IPS-20b (cell line): ENCODE measurements around the gene ANO4.
"Not testable (repeated sequence)": the region's sequence is repeated elsewhere in the genome, so short reads cannot be mapped to it uniquely, and the experiment has no call there.

ENCODE experiments used
- H3K27ac ChIP-seq: one replicate; pipeline ENCODE4 v1.5.1; 2013; ENCODE audit warnings: low read length
- H3K27me3 ChIP-seq: 2 replicates; pipeline ENCODE4 v1.6.1; 2013; ENCODE audit warnings: mild to moderate bottlenecking, low read length, inconsistent platforms; ENCODE audit not compliant: insufficient read depth
- H3K36me3 ChIP-seq: 2 replicates; pipeline ENCODE4 v1.6.1; 2013; ENCODE audit warnings: low read depth, mild to moderate bottlenecking, inconsistent platforms, low read length, moderate library complexity; ENCODE audit not compliant: insufficient read depth
- H3K4me1 ChIP-seq: 2 replicates; pipeline ENCODE4 v1.6.1; 2013; ENCODE audit warnings: mild to moderate bottlenecking, control low read depth, inconsistent platforms, low read length, moderate library complexity; ENCODE audit not compliant: insufficient read depth
- H3K4me3 ChIP-seq: 2 replicates; pipeline ENCODE4 v1.5.1; 2013; ENCODE audit warnings: mild to moderate bottlenecking, low read length, inconsistent platforms
- H3K9ac ChIP-seq: 2 replicates; pipeline ENCODE4 v1.6.1; 2013; ENCODE audit warnings: low read depth, mild to moderate bottlenecking, inconsistent platforms, low read length, moderate library complexity
- H3K9me3 ChIP-seq: 2 replicates; pipeline ENCODE4 v1.6.1; 2013; ENCODE audit warnings: mild to moderate bottlenecking, low read depth, low read length, inconsistent platforms; ENCODE audit not compliant: insufficient read depth

Gene ANO4

DNA sequence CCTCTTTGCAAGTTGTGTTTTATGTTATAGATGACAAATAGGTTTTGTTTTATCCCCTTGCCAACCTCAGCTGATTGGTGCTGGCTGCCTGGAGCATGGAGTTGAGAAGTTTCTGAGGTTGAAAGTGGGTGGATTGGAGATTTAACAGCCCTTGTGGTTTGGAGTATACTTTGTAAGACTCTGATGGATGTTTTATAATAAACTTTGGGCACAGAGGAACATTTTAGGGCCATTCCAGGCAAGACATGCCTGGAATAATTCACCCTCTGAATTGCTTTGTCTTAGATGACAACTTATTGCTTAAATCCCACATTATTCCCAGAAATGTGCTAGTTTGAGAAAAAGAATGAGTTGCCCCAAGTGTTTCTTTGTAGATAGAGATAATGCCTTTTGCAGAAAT is 256.6 kb downstream of the ANO4 start:
- H3K9me3 ChIP-seq = no peaks in the 10 kb centered on the region
- no peak overlapping the region for H3K9ac ChIP-seq
- no peaks in the 10 kb centered on the region for H3K36me3 ChIP-seq
- no peak overlapping the region for H3K27ac ChIP-seq
- no peak overlapping the region for H3K4me3 ChIP-seq
- H3K4me1 ChIP-seq = no peaks in the 10 kb centered on the region
- no peaks in the 10 kb centered on the region for H3K27me3 ChIP-seq

DNA sequence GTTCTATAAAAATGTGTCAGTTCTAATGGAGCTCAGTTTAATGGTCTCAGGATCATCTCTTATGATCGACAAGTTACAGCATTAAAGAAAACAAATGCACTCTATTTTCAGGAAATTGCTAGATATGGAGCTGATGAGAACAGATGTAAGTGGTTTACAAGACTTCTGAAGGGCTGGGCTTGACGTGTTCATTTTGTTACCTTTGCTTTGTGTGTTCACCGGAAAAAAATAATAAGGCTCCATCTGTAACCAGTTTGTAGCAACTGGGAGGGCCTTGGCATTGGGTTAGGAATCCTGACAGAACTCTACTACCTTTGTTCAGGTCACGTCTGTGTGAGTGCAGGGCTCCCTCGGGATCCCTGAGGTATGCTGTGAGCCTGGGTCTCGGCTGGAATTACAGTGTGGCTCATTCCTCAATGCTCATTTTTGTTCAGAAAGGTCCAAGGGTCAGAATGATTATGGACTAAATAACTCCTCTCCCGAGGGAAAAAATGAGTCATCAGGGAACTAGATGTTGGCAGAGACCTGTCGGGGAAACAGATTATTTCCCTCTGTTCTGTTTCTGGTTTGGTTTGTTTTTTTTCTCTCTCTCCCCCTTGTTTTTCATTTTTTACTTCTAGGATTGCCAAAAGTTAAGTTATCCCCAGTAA is 257.4 kb downstream of the ANO4 start:
- no peaks in the 10 kb centered on the region for H3K27me3 ChIP-seq
- H3K36me3 ChIP-seq = no peaks in the 10 kb centered on the region
- no peak overlapping the region for H3K27ac ChIP-seq
- no peak overlapping the region for H3K4me3 ChIP-seq
- H3K9me3 ChIP-seq = no peaks in the 10 kb centered on the region
- H3K4me1 ChIP-seq = no peaks in the 10 kb centered on the region
- no peak overlapping the region for H3K9ac ChIP-seq

DNA sequence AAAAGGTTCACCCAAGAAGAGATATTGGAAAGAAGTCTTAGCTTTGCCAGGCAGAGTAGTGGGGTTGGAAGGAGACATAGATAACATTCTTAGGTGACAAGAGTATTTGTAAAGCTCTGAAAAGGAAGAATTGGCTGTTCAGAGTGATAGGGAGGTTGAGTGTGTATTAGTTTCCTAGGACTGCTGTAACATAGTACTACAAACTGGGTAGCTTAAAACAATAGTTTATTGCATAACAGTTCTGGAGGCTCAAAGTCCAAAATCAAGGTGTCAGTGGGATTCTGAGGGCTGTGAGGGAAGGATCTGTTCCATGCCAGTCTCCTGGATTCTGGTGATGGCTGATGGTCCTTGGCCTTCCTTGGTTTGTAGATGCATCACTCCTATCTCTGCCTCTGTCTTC is 258.6 kb downstream of the ANO4 start:
- H3K4me3 ChIP-seq = no peak overlapping the region
- H3K9ac ChIP-seq = no peak overlapping the region
- no peaks in the 10 kb centered on the region for H3K9me3 ChIP-seq
- no peaks in the 10 kb centered on the region for H3K27me3 ChIP-seq
- H3K4me1 ChIP-seq = no peaks in the 10 kb centered on the region
- no peak overlapping the region for H3K27ac ChIP-seq
- no peaks in the 10 kb centered on the region for H3K36me3 ChIP-seq

DNA sequence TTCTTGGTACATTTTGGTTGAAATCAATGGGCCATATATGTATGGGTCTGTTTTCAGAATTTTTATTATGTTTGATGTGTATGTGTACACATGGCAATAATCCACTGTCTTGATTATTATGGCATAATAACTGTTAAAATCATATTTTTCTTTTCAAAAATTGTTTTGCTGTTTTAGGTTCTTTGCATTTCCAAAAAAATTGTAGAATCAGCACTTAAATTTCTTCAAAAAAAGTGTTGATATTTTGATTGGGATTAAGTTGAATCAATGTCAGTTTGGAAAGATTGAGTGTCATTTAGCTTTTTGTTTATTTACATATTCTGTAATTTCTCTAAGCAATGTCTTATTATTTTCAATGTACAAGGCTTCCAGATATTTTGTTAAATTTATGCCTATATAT is 261.4 kb downstream of the ANO4 start:
- H3K9ac ChIP-seq = no peak overlapping the region
- no peaks in the 10 kb centered on the region for H3K27me3 ChIP-seq
- no peak overlapping the region for H3K27ac ChIP-seq
- H3K36me3 ChIP-seq = no peaks in the 10 kb centered on the region
- no peaks in the 10 kb centered on the region for H3K4me1 ChIP-seq
- H3K4me3 ChIP-seq = no peak overlapping the region
- H3K9me3 ChIP-seq = no peaks in the 10 kb centered on the region

DNA sequence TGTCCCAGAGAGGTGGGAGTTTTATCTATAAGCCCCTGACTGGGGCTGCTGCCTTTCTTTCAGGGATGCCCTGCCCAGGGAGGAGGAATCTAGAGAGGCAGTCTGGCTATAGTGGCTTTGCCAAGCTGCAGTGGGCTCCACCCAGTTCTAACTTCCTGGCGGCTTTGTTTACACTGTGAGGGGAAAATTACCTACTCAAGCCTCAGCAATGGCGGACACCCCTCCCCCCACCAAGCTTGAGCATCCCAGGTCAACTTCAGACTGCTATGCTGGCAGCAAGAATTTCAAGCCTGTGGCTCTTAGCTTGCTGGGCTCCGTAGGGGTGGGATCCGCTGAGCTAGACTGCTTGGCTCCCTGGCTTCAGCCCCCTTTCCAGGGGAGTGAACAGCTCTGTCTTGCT is 267.9 kb downstream of the ANO4 start:
- not testable (repeated sequence) for H3K9me3 ChIP-seq, H3K9ac ChIP-seq, H3K4me3 ChIP-seq, H3K27ac ChIP-seq, H3K27me3 ChIP-seq, H3K36me3 ChIP-seq, H3K4me1 ChIP-seq

DNA sequence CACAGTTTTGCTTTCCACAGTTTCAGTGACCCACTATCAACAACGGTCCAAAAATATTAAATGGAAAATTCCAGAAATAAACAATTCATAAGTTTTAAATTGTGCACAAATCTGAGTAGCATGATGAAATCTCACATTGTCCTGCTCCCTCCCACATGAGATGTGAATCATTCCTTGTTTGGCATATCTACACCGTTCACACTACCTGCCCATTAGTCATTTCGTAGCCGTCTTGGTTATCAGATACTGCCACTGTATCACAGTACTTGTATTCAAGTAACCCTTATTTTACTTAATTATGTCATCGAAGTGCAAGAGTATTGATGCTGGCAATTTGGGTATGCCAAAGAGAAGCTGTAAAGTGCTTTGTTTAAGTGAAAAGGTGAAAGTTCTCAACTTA is 270.1 kb downstream of the ANO4 start:
- H3K36me3 ChIP-seq = no peaks in the 10 kb centered on the region
- H3K27ac ChIP-seq = no peak overlapping the region
- no peak overlapping the region for H3K9ac ChIP-seq
- no peaks in the 10 kb centered on the region for H3K4me1 ChIP-seq
- H3K4me3 ChIP-seq = no peak overlapping the region
- no peaks in the 10 kb centered on the region for H3K9me3 ChIP-seq
- H3K27me3 ChIP-seq = no peaks in the 10 kb centered on the region

DNA sequence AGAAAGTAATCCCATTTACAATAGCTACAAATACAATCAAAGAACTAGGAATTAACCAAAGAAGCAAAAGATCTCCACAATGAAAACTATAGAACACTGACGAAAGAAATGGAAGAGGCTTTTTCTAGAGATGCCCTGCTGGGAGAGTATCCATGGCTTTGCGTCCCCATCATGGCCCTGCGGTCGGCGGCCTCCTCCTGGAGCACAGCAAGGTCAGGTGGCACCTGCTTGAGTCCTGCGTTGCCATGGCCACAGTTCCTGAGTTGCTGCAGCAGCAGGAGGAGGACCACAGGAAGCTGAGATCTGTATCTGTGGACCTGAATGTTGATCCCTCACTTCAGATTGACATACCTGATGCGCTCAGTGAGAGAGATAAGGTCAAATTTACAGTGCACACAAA is 271.9 kb downstream of the ANO4 start:
- no peak overlapping the region for H3K27ac ChIP-seq
- no peak overlapping the region for H3K9ac ChIP-seq
- H3K27me3 ChIP-seq = no peaks in the 10 kb centered on the region
- H3K9me3 ChIP-seq = no peaks in the 10 kb centered on the region
- no peak overlapping the region for H3K4me3 ChIP-seq
- no peaks in the 10 kb centered on the region for H3K36me3 ChIP-seq
- no peaks in the 10 kb centered on the region for H3K4me1 ChIP-seq

DNA sequence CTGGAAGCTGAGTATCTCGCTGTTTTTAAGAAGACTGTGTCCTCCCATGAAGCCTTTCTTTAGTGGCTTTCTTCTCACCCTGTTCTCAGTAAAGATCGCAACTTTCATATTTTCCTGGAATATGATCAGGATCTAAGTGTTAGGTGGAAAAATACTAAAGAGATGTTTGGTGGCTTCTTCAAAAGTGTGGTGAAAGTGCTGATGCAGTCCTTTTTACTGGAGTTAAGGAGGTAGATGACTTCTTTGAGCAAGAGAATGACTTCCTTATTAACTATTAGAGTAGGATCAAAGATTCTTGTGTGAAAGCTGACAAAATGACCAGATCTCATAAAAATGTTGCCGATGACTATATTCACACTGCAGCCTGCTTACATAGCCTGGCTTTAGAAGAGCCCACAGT is 273.8 kb downstream of the ANO4 start:
- H3K9ac ChIP-seq = no peak overlapping the region
- H3K27ac ChIP-seq = no peak overlapping the region
- H3K27me3 ChIP-seq = no peaks in the 10 kb centered on the region
- no peaks in the 10 kb centered on the region for H3K36me3 ChIP-seq
- H3K9me3 ChIP-seq = no peaks in the 10 kb centered on the region
- H3K4me1 ChIP-seq = no peaks in the 10 kb centered on the region
- no peak overlapping the region for H3K4me3 ChIP-seq

DNA sequence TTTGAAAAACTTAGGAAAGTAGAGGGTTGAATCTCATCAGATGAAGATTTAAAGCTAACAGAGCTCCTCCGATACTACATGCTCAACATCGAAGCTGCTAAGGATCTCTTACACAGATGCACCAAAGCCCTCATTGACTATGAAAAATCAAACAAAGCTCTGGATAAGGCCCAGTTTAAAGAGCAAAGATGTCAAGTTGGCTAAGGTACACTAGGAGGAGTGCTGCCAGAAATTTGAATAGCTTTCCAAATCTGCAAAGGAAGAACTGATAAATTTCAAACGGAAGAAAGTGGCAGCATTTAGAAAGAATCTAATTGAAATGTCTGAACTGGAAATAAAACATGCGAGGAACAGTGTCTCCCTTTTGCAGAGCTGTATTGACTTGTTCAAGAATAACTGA is 274.3 kb downstream of the ANO4 start:
- Histone ChIP-seq H3K4me3 (no peak overlapping the region), H3K27me3 (no peaks in the 10 kb centered on the region), H3K27ac (no peak overlapping the region), H3K36me3 (no peaks in the 10 kb centered on the region), H3K9ac (no peak overlapping the region), H3K9me3 (no peaks in the 10 kb centered on the region), H3K4me1 (no peaks in the 10 kb centered on the region)

DNA sequence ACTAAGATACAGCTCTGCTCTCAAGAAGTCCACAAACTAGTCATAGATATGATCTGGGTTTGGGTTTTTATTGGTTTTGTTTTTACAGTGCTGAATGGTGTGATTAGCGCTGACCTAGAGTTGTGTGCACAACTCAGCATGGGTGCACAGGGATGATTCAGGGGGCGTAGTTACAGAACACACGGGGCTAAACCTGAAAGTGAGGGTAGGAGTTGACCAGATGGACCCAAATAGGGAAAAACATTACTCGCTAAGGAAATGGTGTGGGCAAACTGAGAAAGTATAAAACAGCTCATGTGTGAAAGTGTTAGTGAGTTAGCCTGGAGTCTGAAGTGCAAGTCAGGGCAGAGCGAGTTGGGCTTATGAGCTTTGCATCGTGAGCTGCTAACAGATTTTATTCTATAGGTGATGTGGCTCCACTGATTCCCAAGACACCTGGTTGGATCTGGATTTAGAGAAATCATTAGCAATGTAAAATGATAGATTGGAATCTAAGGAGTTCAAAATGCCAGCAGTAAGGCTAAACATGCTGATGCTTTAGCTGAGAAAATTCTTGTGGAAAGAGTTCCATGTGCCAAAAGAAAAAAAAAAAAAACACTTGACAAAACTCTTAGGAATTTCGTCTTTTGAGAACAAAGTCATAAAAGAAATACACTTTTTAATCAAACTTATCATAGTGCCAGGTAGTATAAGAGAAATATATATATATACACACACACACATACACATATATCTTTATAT is 280.5 kb downstream of the ANO4 start:
- H3K27ac ChIP-seq = no peak overlapping the region
- no peaks in the 10 kb centered on the region for H3K9me3 ChIP-seq
- no peaks in the 10 kb centered on the region for H3K36me3 ChIP-seq
- H3K4me3 ChIP-seq = no peak overlapping the region
- 0 out of 2 replicates have a peak, but pooled peaks cover 10% of the 10 kb centered on the region for H3K4me1 ChIP-seq
- H3K9ac ChIP-seq = no peak overlapping the region
- no peaks in the 10 kb centered on the region for H3K27me3 ChIP-seq

DNA sequence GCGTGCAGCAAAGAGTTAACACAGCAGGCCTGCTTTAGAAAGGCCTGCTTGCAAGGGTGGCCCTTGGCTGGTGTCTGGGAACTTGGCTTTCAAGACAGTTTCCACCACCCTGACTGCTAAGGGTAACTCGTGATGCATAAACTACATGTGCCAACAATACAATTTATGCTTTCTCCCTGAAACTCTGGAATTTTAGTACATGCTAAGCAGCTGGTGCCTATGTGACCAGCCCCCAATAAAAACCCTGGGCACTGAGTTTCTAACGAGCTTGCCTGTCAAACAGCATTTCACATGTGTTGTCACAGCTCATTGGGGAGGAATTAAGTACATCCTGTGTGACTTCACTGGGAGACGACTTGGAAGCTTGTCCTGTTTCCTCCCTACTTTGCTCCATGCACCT is 282.3 kb downstream of the ANO4 start:
- Histone ChIP-seq H3K9ac (no peak overlapping the region), H3K27ac (no peak overlapping the region), H3K9me3 (no peaks in the 10 kb centered on the region), H3K36me3 (no peaks in the 10 kb centered on the region), H3K4me3 (no peak overlapping the region), H3K4me1 (0 out of 2 replicates have a peak, but pooled peaks cover 10% of the 10 kb centered on the region), H3K27me3 (no peaks in the 10 kb centered on the region)

DNA sequence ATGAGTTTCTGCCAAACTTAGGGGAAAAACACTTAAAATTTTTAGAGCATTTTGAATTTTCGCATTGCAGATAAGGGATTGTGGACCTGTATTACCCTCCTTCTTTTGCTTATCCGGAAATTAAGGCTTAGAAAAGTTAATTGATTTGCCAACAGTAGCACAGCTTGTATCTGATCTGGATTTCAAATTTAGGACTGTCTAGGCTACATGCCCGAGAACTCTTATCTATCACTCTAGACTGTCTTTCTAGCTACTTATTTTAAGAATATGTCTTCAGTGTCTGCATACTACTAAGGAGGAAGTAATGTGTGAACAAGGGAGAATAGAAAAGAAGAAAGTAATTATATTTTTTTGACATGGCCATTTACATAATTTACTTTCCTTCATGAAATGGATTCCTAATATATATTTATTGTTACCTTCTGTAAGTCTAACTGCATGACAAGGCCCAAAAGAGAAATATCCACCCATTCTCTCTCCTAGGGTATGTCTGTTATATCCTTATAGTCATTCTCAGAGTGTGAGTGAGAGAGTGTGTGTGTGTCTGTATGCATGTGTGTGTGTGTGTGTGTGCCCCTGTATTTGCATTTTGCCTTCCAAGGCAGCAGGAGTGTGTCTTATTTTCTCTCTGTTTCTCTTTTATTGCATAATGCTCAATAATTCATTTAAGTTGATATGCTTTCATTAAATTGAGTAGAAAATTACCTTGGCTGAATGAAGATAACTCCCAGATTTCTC is 283.4 kb downstream of the ANO4 start:
- Histone ChIP-seq H3K9ac (no peak overlapping the region), H3K9me3 (no peaks in the 10 kb centered on the region), H3K4me3 (no peak overlapping the region), H3K36me3 (no peaks in the 10 kb centered on the region), H3K4me1 (0 out of 2 replicates have a peak, but pooled peaks cover 10% of the 10 kb centered on the region), H3K27me3 (no peaks in the 10 kb centered on the region), H3K27ac (no peak overlapping the region)
